ENCODE data around the gene CABP2. TPM values are rescaled to one million over a fixed set of nuclear protein-coding genes. Genes with fewer than 3 reads are reported as not detected.
A peak's percentile ranks its signal among the peaks of the same experiment; 100 is the strongest.
"Not testable (repeated sequence)": the region's sequence is repeated elsewhere in the genome, so short reads cannot be mapped to it uniquely, and the experiment has no call there.

CABP2 gene
- total RNA-seq, 1 experiment from 2014 or later, result not detected

GRCh38 chr11:67486481-67487195, 36.6 kb downstream of the CABP2 start:
- no TSS peak for BruUV-seq (replicated peaks)
- no peak for DNase-seq
- intact Hi-C loops (cut with micrococcal nuclease; ENCODE audit: unreplicated experiment), result no loop called here
- H3K4me3 Mint-ChIP-seq (ENCODE audit: low read depth, unreplicated experiment), result no peak overlapping the region
- no peaks in the 10 kb centered on the region for H3K9me3 Mint-ChIP-seq (ENCODE audit: low read depth, unreplicated experiment)
- TF ChIP-seq CTCF (IDR thresholded peaks at IDR 0.05; ENCODE audit: unreplicated experiment), result no peak
- no peaks in the 10 kb centered on the region for H3K27me3 Mint-ChIP-seq (ENCODE audit: unreplicated experiment)
- H3K27ac Mint-ChIP-seq (ENCODE audit: unreplicated experiment), result no peak overlapping the region
- CTCF ChIA-PET, result no interaction called here
- peaks cover 58% of the 10 kb centered on the region for H3K36me3 Mint-ChIP-seq (ENCODE audit: insufficient read depth, unreplicated experiment)
- peaks cover 26% of the 10 kb centered on the region for H3K4me1 Mint-ChIP-seq (ENCODE audit: low read depth, unreplicated experiment)

GRCh38 chr11:67485873-67486361, 37.3 kb downstream of the CABP2 start:
- H3K9me3 Mint-ChIP-seq (ENCODE audit: low read depth, unreplicated experiment); H3K27me3 Mint-ChIP-seq (ENCODE audit: unreplicated experiment); CTCF ChIA-PET; DNase-seq; intact Hi-C loops (cut with micrococcal nuclease; ENCODE audit: unreplicated experiment); BruUV-seq (replicated peaks); H3K4me3 Mint-ChIP-seq (ENCODE audit: low read depth, unreplicated experiment); H3K27ac Mint-ChIP-seq (ENCODE audit: unreplicated experiment): not testable (repeated sequence)
- Mint-ChIP-seq H3K4me1 (ENCODE audit: low read depth, unreplicated experiment) (peaks cover 26% of the 10 kb centered on the region), H3K36me3 (ENCODE audit: insufficient read depth, unreplicated experiment) (peaks cover 51% of the 10 kb centered on the region)

GRCh38 chr11:67484847-67485311, 38.4 kb downstream of the CABP2 start:
- intact Hi-C loops (cut with micrococcal nuclease; ENCODE audit: unreplicated experiment), result no loop called here

GRCh38 chr11:67483831-67484665, 39.2 kb downstream of the CABP2 start:
- no TSS peak for BruUV-seq (replicated peaks)
- no peaks in the 10 kb centered on the region for H3K9me3 Mint-ChIP-seq (ENCODE audit: low read depth, unreplicated experiment)
- H3K27me3 Mint-ChIP-seq (ENCODE audit: unreplicated experiment), result no peaks in the 10 kb centered on the region
- no peak for DNase-seq
- intact Hi-C loops (cut with micrococcal nuclease; ENCODE audit: unreplicated experiment), result no loop called here
- peak overlapping the region; percentile 98 for H3K4me3 Mint-ChIP-seq (ENCODE audit: low read depth, unreplicated experiment)
- H3K27ac Mint-ChIP-seq (ENCODE audit: unreplicated experiment), result no peak overlapping the region
- peaks cover 35% of the 10 kb centered on the region for H3K36me3 Mint-ChIP-seq (ENCODE audit: insufficient read depth, unreplicated experiment)
- peaks cover 26% of the 10 kb centered on the region for H3K4me1 Mint-ChIP-seq (ENCODE audit: low read depth, unreplicated experiment)
- no peak for TF ChIP-seq CTCF (IDR thresholded peaks at IDR 0.05; ENCODE audit: unreplicated experiment)
- CTCF ChIA-PET, result no interaction called here

More at GRCh38 chr11:67484847-67485311, 38.4 kb downstream of the CABP2 start:
- Mint-ChIP-seq H3K27ac (ENCODE audit: unreplicated experiment) (no peak overlapping the region), H3K4me3 (ENCODE audit: low read depth, unreplicated experiment) (peak overlapping the region; percentile 98), H3K9me3 (ENCODE audit: low read depth, unreplicated experiment) (no peaks in the 10 kb centered on the region), H3K36me3 (ENCODE audit: insufficient read depth, unreplicated experiment) (peaks cover 41% of the 10 kb centered on the region), H3K4me1 (ENCODE audit: low read depth, unreplicated experiment) (peaks cover 26% of the 10 kb centered on the region), H3K27me3 (ENCODE audit: unreplicated experiment) (no peaks in the 10 kb centered on the region)
- CTCF ChIA-PET, result no interaction called here
- no TSS peak for BruUV-seq (replicated peaks)
- TF ChIP-seq CTCF (IDR thresholded peaks at IDR 0.05; ENCODE audit: unreplicated experiment), result no peak
- no peak for DNase-seq
